ENCODE results near the gene DHRS2. TPM values are rescaled to one million over a fixed set of nuclear protein-coding genes. Genes with fewer than 3 reads are reported as not detected.

Gene DHRS2
- total RNA-seq, 1 experiment from 2014 or later, result 0.42 TPM

DNA sequence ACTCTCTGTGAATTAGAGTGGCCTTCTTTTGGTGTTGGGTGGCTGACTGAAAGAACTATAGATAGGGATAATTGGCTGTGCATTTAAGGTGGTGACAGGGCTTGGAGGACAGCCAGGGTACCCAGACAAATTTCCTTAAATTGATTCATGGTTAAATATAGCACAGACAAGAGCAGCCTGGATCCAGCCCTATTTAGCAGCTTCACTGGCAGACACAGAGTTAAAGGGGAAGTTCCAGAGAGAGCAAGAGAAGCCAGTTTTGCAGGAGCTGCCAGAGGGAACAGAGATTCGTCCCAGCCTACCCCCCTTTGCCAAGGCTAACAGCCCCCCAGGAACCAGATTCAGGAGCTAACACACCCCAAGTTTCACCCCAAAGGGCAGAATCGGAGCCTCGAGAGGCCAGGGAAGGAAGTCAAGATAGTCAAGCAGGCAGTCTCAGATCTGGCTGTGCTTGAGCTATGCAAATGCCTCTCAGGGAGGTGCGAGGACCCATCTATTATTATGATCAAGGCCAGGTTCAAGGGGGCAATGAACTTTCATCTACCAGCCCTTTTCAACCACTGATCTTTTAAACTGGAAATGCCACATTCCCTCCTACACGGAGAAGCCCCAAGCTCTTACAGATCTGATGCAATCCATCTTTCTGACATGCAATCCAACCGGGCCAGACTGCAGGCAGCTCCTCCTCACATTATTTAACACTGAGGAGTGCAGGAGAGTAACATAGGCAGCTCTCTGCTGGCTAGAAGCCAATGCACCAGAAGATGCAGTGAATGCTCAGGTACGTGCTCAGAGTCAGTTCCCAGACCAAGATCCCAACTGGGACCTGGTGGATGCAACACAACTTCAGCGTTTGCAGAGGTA, 58.2 kb downstream of the DHRS2 start:
- no peak for DNase-seq (ENCODE audit: low read depth, low spot score)
- in situ Hi-C loops (cut with HindIII; ENCODE audit: low pct_unique_long_range_greater_than_20kb, low sequenced_read_pairs), result no loop called here

Other genes with a start within 250 kb of the DHRS2 start
- gene MYH6, start 228.1 kb upstream of the DHRS2 start, total RNA-seq (2014; rRNA removed; shearing (Covaris generic)), result not detected in 2 replicates
- gene MYH7, start 200.7 kb upstream of the DHRS2 start, total RNA-seq (2014; rRNA removed; shearing (Covaris generic)), result 0.05 TPM in 1 of 2 replicates, not detected in the other
- gene NGDN, start 166.7 kb upstream of the DHRS2 start, total RNA-seq (2014; rRNA removed; shearing (Covaris generic)), result 61.6 and 63.6 TPM in 2 replicates
- gene ZFHX2, start 84.6 kb upstream of the DHRS2 start, total RNA-seq (2014; rRNA removed; shearing (Covaris generic)), result not detected in 2 replicates
- 9.5 and 11.9 TPM in 2 replicates for gene THTPA, start 80.1 kb upstream of the DHRS2 start, total RNA-seq (2014; rRNA removed; shearing (Covaris generic))
- 13.0 and 14.9 TPM in 2 replicates for gene AP1G2, start 68.6 kb upstream of the DHRS2 start, total RNA-seq (2014; rRNA removed; shearing (Covaris generic))
- not detected in 2 replicates for gene JPH4, start 57.6 kb upstream of the DHRS2 start, total RNA-seq (2014; rRNA removed; shearing (Covaris generic))